H9 (cell line): ENCODE measurements around the gene SCGB1C1. TPM values are rescaled to one million over a fixed set of nuclear protein-coding genes. Genes with fewer than 3 reads are reported as not detected.

Experiments
- DNase-seq: peaks from one replicate; pipeline ENCODE4 v3.0.0-alpha.2; 2017
- H2AFZ ChIP-seq: one replicate; pipeline ENCODE4 v1.6.1; 2013; ENCODE audit warnings: mild to moderate bottlenecking, low read length, control low read depth, moderate library complexity
- H2AK5ac ChIP-seq: 2 replicates; pipeline ENCODE4 v1.6.1; 2013; ENCODE audit warnings: low read length, control low read depth, mixed read lengths; ENCODE audit not compliant: insufficient read length
- H2BK120ac ChIP-seq: one replicate; pipeline ENCODE4 v1.6.1; 2013; ENCODE audit warnings: low read depth, mild to moderate bottlenecking, low read length, control low read depth, inconsistent platforms; ENCODE audit not compliant: poor library complexity, severe bottlenecking
- H2BK12ac ChIP-seq: 2 replicates; pipeline ENCODE4 v1.6.1; 2013; ENCODE audit warnings: low read length, control low read depth, mixed read lengths, low read depth; ENCODE audit not compliant: insufficient read length
- H2BK15ac ChIP-seq: 2 replicates; pipeline ENCODE4 v1.6.1; 2013; ENCODE audit warnings: low read depth, low read length, control low read depth
- H2BK20ac ChIP-seq: one replicate; pipeline ENCODE4 v1.6.1; 2013; ENCODE audit warnings: low read depth, mild to moderate bottlenecking, low read length, control low read depth, inconsistent platforms; ENCODE audit not compliant: poor library complexity, severe bottlenecking
- H2BK5ac ChIP-seq: 2 replicates; pipeline ENCODE4 v1.6.1; 2013; ENCODE audit warnings: low read length, control low read depth, mixed read lengths; ENCODE audit not compliant: insufficient read length
- H3K14ac ChIP-seq: 2 replicates; pipeline ENCODE4 v1.6.1; 2013; ENCODE audit warnings: low read length, control low read depth; ENCODE audit not compliant: insufficient read depth
- H3K18ac ChIP-seq: 2 replicates; pipeline ENCODE4 v1.6.1; 2013; ENCODE audit warnings: low read depth, mild to moderate bottlenecking, mixed read lengths, low read length, control low read depth; ENCODE audit not compliant: insufficient read length
- H3K23ac ChIP-seq: 2 replicates; pipeline ENCODE4 v1.6.1; 2013; ENCODE audit warnings: low read length, control low read depth, mixed read lengths, low read depth; ENCODE audit not compliant: insufficient read length
- H3K23me2 ChIP-seq: 2 replicates; pipeline ENCODE4 v1.6.1; 2013; ENCODE audit warnings: low read depth, mild to moderate bottlenecking, mixed read lengths, low read length, control low read depth; ENCODE audit not compliant: insufficient read length, poor library complexity, severe bottlenecking
- H3K27ac ChIP-seq: 2 replicates; pipeline ENCODE4 v1.5.1; 2013; ENCODE audit warnings: low read length, control low read depth, mixed read lengths, low read depth; ENCODE audit not compliant: insufficient read length
- H3K27me3 ChIP-seq: 2 replicates; pipeline ENCODE4 v1.6.1; 2013; ENCODE audit warnings: low read length, control low read depth, inconsistent platforms; ENCODE audit not compliant: insufficient read depth
- H3K4ac ChIP-seq: 2 replicates; pipeline ENCODE4 v1.6.1; 2013; ENCODE audit warnings: low read depth, mild to moderate bottlenecking, control low read depth, inconsistent platforms, low read length, moderate library complexity
- H3K4me1 ChIP-seq: 2 replicates; pipeline ENCODE4 v1.6.1; 2013; ENCODE audit warnings: low read length, control low read depth, inconsistent platforms; ENCODE audit not compliant: insufficient read depth
- H3K4me2 ChIP-seq: 2 replicates; pipeline ENCODE4 v1.6.1; 2013; ENCODE audit warnings: low read length, control low read depth, mixed read lengths; ENCODE audit not compliant: insufficient read length, insufficient read depth
- H3K56ac ChIP-seq: 2 replicates; pipeline ENCODE4 v1.6.1; 2013; ENCODE audit warnings: low read depth, mild to moderate bottlenecking, mixed read lengths, low read length, control low read depth; ENCODE audit not compliant: insufficient read length
- H3K79me1 ChIP-seq: 2 replicates; pipeline ENCODE4 v1.6.1; 2013; ENCODE audit warnings: low read depth, mild to moderate bottlenecking, moderate library complexity, low read length, control low read depth, inconsistent platforms; ENCODE audit not compliant: insufficient read depth, poor library complexity, severe bottlenecking
- H3K79me2 ChIP-seq: 2 replicates; pipeline ENCODE4 v1.6.1; 2013; ENCODE audit warnings: low read length, control low read depth, inconsistent platforms; ENCODE audit not compliant: insufficient read depth
- H3K9ac ChIP-seq: 2 replicates; pipeline ENCODE4 v1.6.1; 2013; ENCODE audit warnings: low read length, control low read depth, mixed read lengths; ENCODE audit not compliant: insufficient read length; ENCODE audit errors: extremely low read depth
- H3K9me3 ChIP-seq: one replicate; pipeline ENCODE4 v1.6.1; 2013; ENCODE audit warnings: low read depth, low read length, inconsistent platforms; ENCODE audit not compliant: control insufficient read depth
- H3T11ph ChIP-seq: one replicate; pipeline ENCODE4 v1.6.1; 2013; ENCODE audit warnings: mild to moderate bottlenecking, low read length, control low read depth, inconsistent platforms
- H4K20me1 ChIP-seq: one replicate; pipeline ENCODE4 v1.6.1; 2013; ENCODE audit not compliant: control insufficient read depth, insufficient read length, insufficient read depth
- H4K5ac ChIP-seq: 2 replicates; pipeline ENCODE4 v1.6.1; 2013; ENCODE audit warnings: low read depth, mild to moderate bottlenecking, mixed read lengths, low read length, control low read depth; ENCODE audit not compliant: insufficient read length
- H4K8ac ChIP-seq: replicated peaks from 2 replicates; pipeline ENCODE4 v1.6.1; 2013; ENCODE audit warnings: low read length, control low read depth, mixed read lengths, low read depth; ENCODE audit not compliant: insufficient read length
- H4K91ac ChIP-seq: 2 replicates; pipeline ENCODE4 v1.6.1; 2013; ENCODE audit warnings: low read depth, mild to moderate bottlenecking, moderate library complexity, mixed read lengths, low read length, control low read depth; ENCODE audit not compliant: insufficient read length
- H3K27ac Mint-ChIP-seq, 3 experiments: 2 replicates in 2 of 3; 3 replicates in 1 of 3; pipeline ENCODE4 v1.8.0; 2020 to 2021; ENCODE audit warnings: mixed read lengths in 3 of 3, mild to moderate bottlenecking in 1 of 3, moderate library complexity in 1 of 3
- H3K27me3 Mint-ChIP-seq: 2 replicates; pipeline ENCODE4 v1.8.0; 2021; ENCODE audit warnings: low read depth, mild to moderate bottlenecking, moderate library complexity, mixed read lengths
- H3K36me3 Mint-ChIP-seq, 3 experiments: 2 replicates in 2 of 3; 3 replicates in 1 of 3; pipeline ENCODE4 v1.8.0; 2020 to 2021; ENCODE audit warnings: low read depth in 3 of 3, mixed read lengths in 3 of 3; ENCODE audit not compliant: insufficient read depth in 1 of 3
- H3K4me1 Mint-ChIP-seq, 2 experiments: 2 replicates each; pipeline ENCODE4 v1.8.0; 2020; ENCODE audit warnings: mixed read lengths in 2 of 2
- H3K4me3 Mint-ChIP-seq, 2 experiments: 2 replicates in 1 of 2; 3 replicates in 1 of 2; pipeline ENCODE4 v1.8.0; 2020 to 2021; ENCODE audit warnings: mild to moderate bottlenecking in 2 of 2, mixed read lengths in 2 of 2, moderate library complexity in 1 of 2
- H3K9me3 Mint-ChIP-seq, 2 experiments: 2 replicates in 1 of 2; 3 replicates in 1 of 2; pipeline ENCODE4 v1.8.0; 2020; ENCODE audit warnings: mild to moderate bottlenecking in 2 of 2, mixed read lengths in 2 of 2, moderate library complexity in 1 of 2
- CTCF ChIP-seq: fragments of 200-600 bp; sonication (generic); conservative IDR thresholded peaks from 3 replicates; pipeline ENCODE4 v1.8.0; 2021; ENCODE audit warnings: antibody characterized with exemption, mild to moderate bottlenecking
- WGBS: extraction: QIAGEN DNeasy Blood & Tissue Kit; methylation state at CpG from one replicate; pipeline ENCODE4 v1.1.7; 2013; ENCODE audit warnings: missing lambda C conversion rate, low lambda C conversion rate, mixed read lengths; ENCODE audit not compliant: insufficient read length; ENCODE audit errors: extremely low coverage; 5-methylcytosine and 5-hydroxymethylcytosine counted together
- total RNA-seq: library from RNA; stranded (reverse); gene quantifications from 2 replicates; pipeline ENCODE4 v1.2.1, GENCODE V29; 2021

Gene SCGB1C1
- total RNA-seq, 1 experiment from 2014 or later: not detected

- H2AK5ac ChIP-seq: no peak overlapping the region
- no peak overlapping the region for H2BK12ac ChIP-seq
- no peak overlapping the region for H3K23ac ChIP-seq
- no peak overlapping the region for H3T11ph ChIP-seq
- no peak overlapping the region for H3K18ac ChIP-seq
- peaks cover 0 to 12% (median 5%) of the 10 kb centered on the region in 3 experiments; a peak in 4 of 7 replicates for H3K36me3 Mint-ChIP-seq
- H3K4ac ChIP-seq: no peak overlapping the region
- H3K79me1 ChIP-seq: no peaks in the 10 kb centered on the region
- H4K20me1 ChIP-seq: no peaks in the 10 kb centered on the region
- no peak overlapping the region for H2BK20ac ChIP-seq
- H2BK120ac ChIP-seq: no peak overlapping the region
- H4K91ac ChIP-seq: no peak overlapping the region
- H3K9me3 ChIP-seq: no peaks in the 10 kb centered on the region
- H2BK5ac ChIP-seq: no peak overlapping the region
- H3K4me1 Mint-ChIP-seq: no peaks in the 10 kb centered on the region
- no peak for TF ChIP-seq CTCF
- no peak overlapping the region for H3K4me2 ChIP-seq
- no peaks in the 10 kb centered on the region for H3K23me2 ChIP-seq
- no peak overlapping the region for H4K5ac ChIP-seq
- no peak overlapping the region for H3K27ac Mint-ChIP-seq
- no peak overlapping the region for H3K9ac ChIP-seq
- no peak overlapping the region for H3K56ac ChIP-seq
- no peaks in the 10 kb centered on the region for H3K4me1 ChIP-seq
- H4K8ac ChIP-seq: no peak overlapping the region
- no peak overlapping the region for H2BK15ac ChIP-seq
- H3K27ac ChIP-seq: no peak overlapping the region
- no peaks in the 10 kb centered on the region for H3K79me2 ChIP-seq
- H3K4me3 Mint-ChIP-seq: no peak overlapping the region
- no peak for DNase-seq
- H3K27me3 ChIP-seq: no peaks in the 10 kb centered on the region
- no CpG with 5 or more reads among the region's 7 CpGs for WGBS
- no peaks in the 10 kb centered on the region for H3K9me3 Mint-ChIP-seq
- peaks cover 1% of the 10 kb centered on the region; the same call in 1 of the 2 replicates for H3K27me3 Mint-ChIP-seq
- no peak overlapping the region for H3K14ac ChIP-seq
- H2AFZ ChIP-seq: no peak overlapping the region
Observed at GRCh38 chr11:221539-221938, 28.7 kb downstream of the SCGB1C1 start.
